ENCODE measurements around the gene AGO1.

- TF ChIP-seq SUZ12 (IDR thresholded peaks at IDR 0.05; ENCODE audit: extremely low read depth, insufficient read depth, insufficient read length) (no peak), ZNF274 (IDR thresholded peaks at IDR 0.05; ENCODE audit: low read depth, low read length) (no peak), YY1 (IDR thresholded peaks at IDR 0.05; ENCODE audit: insufficient read depth, insufficient read length) (no peak)
Measured at GRCh38 chr1:35932158-35932636, 49.2 kb downstream of the AGO1 start.

Measured in NT2/D1 (cell line).